RWPE1 (cell line): ENCODE measurements around the gene SLAMF9.

ENCODE experiments used
- CTCF ChIA-PET: fragments of 350-600 bp; sonication (Branson Sonifier 250); formaldehyde crosslinking; extraction: SDS; loops from one replicate; lab custom pipeline; 2021; lab: Yijun Ruan, JAX
- POLR2A ChIA-PET: fragments of 400-600 bp; formaldehyde crosslinking; extraction: SDS; loops from one replicate; lab custom pipeline; 2020; ENCODE audit warnings: antibody characterized with exemption; ENCODE audit not compliant: low non-redundant PET; lab: Yijun Ruan, JAX
- DNase-seq: peaks from one replicate; pipeline ENCODE4 v3.0.0; 2012; ENCODE audit warnings: low spot score
- H3K27ac ChIP-seq: fragments of 450-650 bp; 2 replicates; pipeline ENCODE4 v1.5.1; 2017
- CTCF ChIP-seq: fragments of 450-650 bp; conservative IDR thresholded peaks from 2 replicates; pipeline ENCODE4 v1.5.1; 2017; ENCODE audit warnings: low read depth, mild to moderate bottlenecking

The SLAMF9 gene

GRCh38 chr1:159931795-159932173, 22.3 kb downstream of the SLAMF9 start:
- DNase-seq = no peak
- H3K27ac ChIP-seq = peak overlapping the region; percentile 60
- POLR2A ChIA-PET = no interaction called here
- no peak for TF ChIP-seq CTCF
- CTCF ChIA-PET = no interaction called here

- ChIA-PET CTCF (no interaction called here), POLR2A (no interaction called here)
- peak overlapping the region; percentile 60 for H3K27ac ChIP-seq
- DNase-seq = no peak
- no peak for TF ChIP-seq CTCF
These were observed 22.8 kb downstream of the SLAMF9 start for GRCh38 chr1:159931101-159931794.

- CTCF ChIA-PET = interaction anchor here (1.5 to 2.0 kb wide), 2 partner anchors 9 to 76 kb away, joined by 5 to 11 read pairs; no protein-coding TSS in a partner anchor
- POLR2A ChIA-PET = no interaction called here
These were observed 23.4 kb downstream of the SLAMF9 start for GRCh38 chr1:159930634-159931033.

GRCh38 chr1:159930216-159930615, 23.8 kb downstream of the SLAMF9 start:
- peak overlapping the region; percentile 60 for H3K27ac ChIP-seq
- POLR2A ChIA-PET = no interaction called here
- CTCF ChIA-PET = interaction anchor here (1.5 to 2.0 kb wide), 2 partner anchors 10 to 77 kb away, joined by 5 to 11 read pairs; no protein-coding TSS in a partner anchor
- TF ChIP-seq CTCF = no peak
- DNase-seq = no peak

More at GRCh38 chr1:159930634-159931033, 23.4 kb downstream of the SLAMF9 start:
- TF ChIP-seq CTCF = no peak
- no peak for DNase-seq
- H3K27ac ChIP-seq = peak overlapping the region; percentile 60

GRCh38 chr1:159929155-159930051, 24.6 kb downstream of the SLAMF9 start:
- H3K27ac ChIP-seq = peak overlapping the region; percentile 60
- no peak for TF ChIP-seq CTCF
- CTCF ChIA-PET = interaction anchor here (0.7 to 2.0 kb wide), 3 partner anchors 10 to 757 kb away, joined by 3 to 11 read pairs (median 5); no protein-coding TSS in a partner anchor
- POLR2A ChIA-PET = no interaction called here
- no peak for DNase-seq

GRCh38 chr1:159928491-159929050, 25.5 kb downstream of the SLAMF9 start:
- no peak for TF ChIP-seq CTCF
- ChIA-PET POLR2A (no interaction called here), CTCF (interaction anchor here (0.7 to 2.0 kb wide), 3 partner anchors 78 to 756 kb away, joined by 3 to 11 read pairs (median 6); no protein-coding TSS in a partner anchor)
- peak overlapping the region; percentile 60 for H3K27ac ChIP-seq
- no peak for DNase-seq
